K562 (cell line): ENCODE measurements around the gene SLC27A4. TPM values are rescaled to one million over a fixed set of nuclear protein-coding genes. Genes with fewer than 3 reads are reported as not detected.

Experiments
- C11orf30 ChIP-seq: fragments of 450-650 bp; IDR thresholded peaks from 2 replicates; pipeline ENCODE4 v1.6.1; 2016; ENCODE audit warnings: low read depth, mild to moderate bottlenecking
- CHD1 ChIP-seq: fragments of 200-600 bp; sonication (generic); IDR thresholded peaks from one replicate; pipeline ENCODE4 v1.6.1; 2012; ENCODE audit warnings: mild to moderate bottlenecking, moderate library complexity, low read length, inconsistent platforms
- ESRRA ChIP-seq: fragments of 450-650 bp; IDR thresholded peaks from 2 replicates; pipeline ENCODE4 v1.6.1; 2014; ENCODE audit warnings: low read depth, mild to moderate bottlenecking, moderate library complexity, borderline replicate concordance
- HDGF ChIP-seq: fragments of 450-650 bp; IDR thresholded peaks from 2 replicates; pipeline ENCODE4 v1.6.1; 2016
- POLR2AphosphoS2 ChIP-seq: IDR thresholded peaks from 2 replicates; pipeline ENCODE4 v1.6.1; 2012; ENCODE audit warnings: low read length, improper control_type of control experiment
- PRMT5 ChIP-seq: sonication (generic); formaldehyde crosslinking; IDR thresholded peaks from 2 replicates; pipeline ENCODE4 v1.5.0; 2020; ENCODE audit warnings: missing genetic modification reagents
- SREBF1 ChIP-seq: fragments of 150-350 bp; IDR thresholded peaks from 2 replicates; pipeline ENCODE4 v1.6.1; 2014; ENCODE audit warnings: antibody characterized with exemption, low read depth, low read length, borderline replicate concordance
- ZBTB17 ChIP-seq: fragments of 450-650 bp; formaldehyde crosslinking; IDR thresholded peaks from 2 replicates; pipeline ENCODE4 v1.4.0; 2020; ENCODE audit warnings: mild to moderate bottlenecking
- ZNF124 ChIP-seq: sonication (generic); formaldehyde crosslinking; IDR thresholded peaks from 2 replicates; pipeline ENCODE4 v1.8.1; 2022; ENCODE audit warnings: missing genetic modification reagents
- ZNF174 ChIP-seq: fragments of 250-450 bp; sonication (Bioruptor Pico); IDR thresholded peaks from 2 replicates; pipeline ENCODE4 v1.4.0; 2020; ENCODE audit warnings: mild to moderate bottlenecking
- ZNF217 ChIP-seq: sonication (generic); formaldehyde crosslinking; IDR thresholded peaks from 2 replicates; pipeline ENCODE4 v1.8.0; 2022; ENCODE audit warnings: mild to moderate bottlenecking, missing genetic modification reagents
- ZNF224 ChIP-seq: sonication (generic); formaldehyde crosslinking; IDR thresholded peaks from 2 replicates; pipeline ENCODE4 v1.8.0; 2022; ENCODE audit warnings: mild to moderate bottlenecking, missing genetic modification reagents
- ZNF644 ChIP-seq: fragments of 200-800 bp; sonication (Bioruptor generic); IDR thresholded peaks from 2 replicates; pipeline ENCODE4 v1.6.1; 2016; ENCODE audit warnings: low read depth, missing genetic modification characterization, missing compliant biosample characterization
- polyA plus RNA-seq, 8 experiments: library from polyadenylated mRNA; depleted of rRNA in 4 of 8; stranded (reverse) in 5 of 8; unstranded in 3 of 8; fragments of >200 nt; fragmentation: Nextera tagmentation in 2 of 8; fragmentation: Illumina TruSeq in 1 of 8; extraction: Ambion mirVana in 2 of 8; extraction: Trizol in 1 of 8; gene quantifications; 2 replicates each; pipeline versions ENCODE4 v1.2.1 to v1.2.3, GENCODE V29; 2011 to 2014; ENCODE audit warnings: inconsistent platforms in 1 of 8, missing spikeins in 1 of 8
- total RNA-seq, 7 experiments: library from RNA; depleted of rRNA in 6 of 7; stranded (reverse); fragments of >200 nt in 6 of 7; fragmentation: Illumina TruSeq in 2 of 7; extraction: Trizol in 2 of 7; gene quantifications; 2 replicates each; pipeline versions ENCODE4 v1.2.1 to v1.2.3, GENCODE V29; 2011 to 2021; ENCODE audit warnings: low replicate concordance in 1 of 7
- TF ChIP-seq, protein P1 (sequence below): fragments of 250-450 bp; sonication (Bioruptor Pico); IDR thresholded peaks from 2 replicates; pipeline ENCODE4 v1.4.0; 2020; ENCODE audit warnings: mild to moderate bottlenecking
- TF ChIP-seq, protein P2 (sequence below): fragments of 450-650 bp; formaldehyde crosslinking; conservative IDR thresholded peaks from 2 replicates; pipeline ENCODE4 v1.4.0; 2022; ENCODE audit warnings: mild to moderate bottlenecking, missing genetic modification characterization
- TF ChIP-seq, protein P3 (sequence below): fragments of 250-450 bp; sonication (Bioruptor Pico); IDR thresholded peaks from 2 replicates; pipeline ENCODE4 v1.4.0; 2020
- TF ChIP-seq, protein P4 (sequence below): sonication (generic); formaldehyde crosslinking; IDR thresholded peaks from 2 replicates; pipeline ENCODE4 v1.4.0; 2020; ENCODE audit warnings: mild to moderate bottlenecking, missing genetic modification reagents

Gene SLC27A4
- total and polyA plus RNA-seq, 9 of the 15 experiments (the other 6 are each of a cell fraction or from before 2014, with no cell fraction given), result 0.25 to 35.7 (median 14.0) TPM

DNA sequence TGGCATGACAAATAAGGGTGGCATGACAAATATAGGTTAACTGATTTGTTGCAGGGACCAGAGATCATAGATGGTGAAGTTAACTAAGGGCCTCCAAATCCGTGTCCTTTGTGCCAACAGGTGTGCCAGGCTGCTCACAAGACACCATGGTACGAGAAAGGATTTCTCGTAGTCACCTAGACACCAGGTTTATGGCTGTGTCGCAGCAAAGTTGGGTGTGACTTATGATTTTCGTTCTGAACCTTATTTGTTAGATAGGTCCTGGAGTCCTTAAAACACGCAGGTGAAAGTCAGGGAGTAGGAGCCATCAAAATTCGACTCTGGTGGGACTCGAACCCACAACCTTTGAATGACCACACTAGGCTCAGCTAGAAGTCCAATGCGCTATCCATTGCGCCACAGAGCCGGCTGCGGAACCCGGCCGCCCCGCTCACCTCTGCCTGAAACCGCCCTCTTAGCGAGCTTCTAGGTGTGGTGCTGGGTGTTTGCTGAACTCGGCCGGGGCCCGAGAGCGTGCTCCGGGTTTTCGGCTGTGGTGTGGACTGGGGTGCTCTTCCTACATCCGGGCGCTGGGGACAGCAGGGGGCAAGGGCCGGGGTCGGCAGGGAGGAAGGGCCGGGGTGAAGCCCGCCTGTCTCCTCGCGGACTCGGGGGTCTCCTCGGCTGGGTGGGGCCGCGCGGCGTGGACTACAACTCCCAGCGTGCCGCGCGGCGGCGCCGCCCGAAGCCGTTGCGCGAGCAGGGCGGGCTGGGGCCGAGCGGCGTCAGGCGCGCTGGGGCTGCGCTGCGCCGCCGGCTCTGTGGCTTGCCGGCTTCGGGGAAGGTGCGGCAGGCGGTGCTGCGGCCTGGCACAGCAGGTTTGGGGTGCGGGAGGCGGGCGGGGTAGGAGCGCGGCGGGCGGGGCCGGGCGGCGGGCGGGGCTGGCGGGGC, at the start of gene SLC27A4 (continued):
- TF ChIP-seq POLR2AphosphoS2 (no peak; the same call in 1 of the 2 replicates), ZNF174 (CRISPR knock-in tag) (no peak), ZNF224 (no peak), PRMT5 (CRISPR knock-in tag) (0 out of 2 replicates have a peak, but pooled peaks have one; percentile 23), ZNF217 (CRISPR knock-in tag) (no peak), SREBF1 (0 out of 2 replicates have a peak, but pooled peaks have one; percentile 25), ESRRA (peak; percentile 78), ZNF644 (tag) (peak; percentile 86), HDGF (no peak), CHD1 (no peak), ZNF124 (no peak), ZBTB17 (CRISPR knock-in tag) (peak; percentile 80), C11orf30 (no peak)
- TF ChIP-seq, protein P1, sequence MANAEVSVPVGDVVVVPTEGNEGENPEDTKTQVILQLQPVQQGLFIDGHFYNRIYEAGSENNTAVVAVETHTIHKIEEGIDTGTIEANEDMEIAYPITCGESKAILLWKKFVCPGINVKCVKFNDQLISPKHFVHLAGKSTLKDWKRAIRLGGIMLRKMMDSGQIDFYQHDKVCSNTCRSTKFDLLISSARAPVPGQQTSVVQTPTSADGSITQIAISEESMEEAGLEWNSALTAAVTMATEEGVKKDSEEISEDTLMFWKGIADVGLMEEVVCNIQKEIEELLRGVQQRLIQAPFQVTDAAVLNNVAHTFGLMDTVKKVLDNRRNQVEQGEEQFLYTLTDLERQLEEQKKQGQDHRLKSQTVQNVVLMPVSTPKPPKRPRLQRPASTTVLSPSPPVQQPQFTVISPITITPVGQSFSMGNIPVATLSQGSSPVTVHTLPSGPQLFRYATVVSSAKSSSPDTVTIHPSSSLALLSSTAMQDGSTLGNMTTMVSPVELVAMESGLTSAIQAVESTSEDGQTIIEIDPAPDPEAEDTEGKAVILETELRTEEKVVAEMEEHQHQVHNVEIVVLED (CRISPR knock-in tag), result peak; percentile 100
- TF ChIP-seq, protein P2, sequence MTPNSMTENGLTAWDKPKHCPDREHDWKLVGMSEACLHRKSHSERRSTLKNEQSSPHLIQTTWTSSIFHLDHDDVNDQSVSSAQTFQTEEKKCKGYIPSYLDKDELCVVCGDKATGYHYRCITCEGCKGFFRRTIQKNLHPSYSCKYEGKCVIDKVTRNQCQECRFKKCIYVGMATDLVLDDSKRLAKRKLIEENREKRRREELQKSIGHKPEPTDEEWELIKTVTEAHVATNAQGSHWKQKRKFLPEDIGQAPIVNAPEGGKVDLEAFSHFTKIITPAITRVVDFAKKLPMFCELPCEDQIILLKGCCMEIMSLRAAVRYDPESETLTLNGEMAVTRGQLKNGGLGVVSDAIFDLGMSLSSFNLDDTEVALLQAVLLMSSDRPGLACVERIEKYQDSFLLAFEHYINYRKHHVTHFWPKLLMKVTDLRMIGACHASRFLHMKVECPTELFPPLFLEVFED (CRISPR knock-in tag), result 0 out of 2 replicates have a peak, but pooled peaks have one; percentile 2
- TF ChIP-seq, protein P3, sequence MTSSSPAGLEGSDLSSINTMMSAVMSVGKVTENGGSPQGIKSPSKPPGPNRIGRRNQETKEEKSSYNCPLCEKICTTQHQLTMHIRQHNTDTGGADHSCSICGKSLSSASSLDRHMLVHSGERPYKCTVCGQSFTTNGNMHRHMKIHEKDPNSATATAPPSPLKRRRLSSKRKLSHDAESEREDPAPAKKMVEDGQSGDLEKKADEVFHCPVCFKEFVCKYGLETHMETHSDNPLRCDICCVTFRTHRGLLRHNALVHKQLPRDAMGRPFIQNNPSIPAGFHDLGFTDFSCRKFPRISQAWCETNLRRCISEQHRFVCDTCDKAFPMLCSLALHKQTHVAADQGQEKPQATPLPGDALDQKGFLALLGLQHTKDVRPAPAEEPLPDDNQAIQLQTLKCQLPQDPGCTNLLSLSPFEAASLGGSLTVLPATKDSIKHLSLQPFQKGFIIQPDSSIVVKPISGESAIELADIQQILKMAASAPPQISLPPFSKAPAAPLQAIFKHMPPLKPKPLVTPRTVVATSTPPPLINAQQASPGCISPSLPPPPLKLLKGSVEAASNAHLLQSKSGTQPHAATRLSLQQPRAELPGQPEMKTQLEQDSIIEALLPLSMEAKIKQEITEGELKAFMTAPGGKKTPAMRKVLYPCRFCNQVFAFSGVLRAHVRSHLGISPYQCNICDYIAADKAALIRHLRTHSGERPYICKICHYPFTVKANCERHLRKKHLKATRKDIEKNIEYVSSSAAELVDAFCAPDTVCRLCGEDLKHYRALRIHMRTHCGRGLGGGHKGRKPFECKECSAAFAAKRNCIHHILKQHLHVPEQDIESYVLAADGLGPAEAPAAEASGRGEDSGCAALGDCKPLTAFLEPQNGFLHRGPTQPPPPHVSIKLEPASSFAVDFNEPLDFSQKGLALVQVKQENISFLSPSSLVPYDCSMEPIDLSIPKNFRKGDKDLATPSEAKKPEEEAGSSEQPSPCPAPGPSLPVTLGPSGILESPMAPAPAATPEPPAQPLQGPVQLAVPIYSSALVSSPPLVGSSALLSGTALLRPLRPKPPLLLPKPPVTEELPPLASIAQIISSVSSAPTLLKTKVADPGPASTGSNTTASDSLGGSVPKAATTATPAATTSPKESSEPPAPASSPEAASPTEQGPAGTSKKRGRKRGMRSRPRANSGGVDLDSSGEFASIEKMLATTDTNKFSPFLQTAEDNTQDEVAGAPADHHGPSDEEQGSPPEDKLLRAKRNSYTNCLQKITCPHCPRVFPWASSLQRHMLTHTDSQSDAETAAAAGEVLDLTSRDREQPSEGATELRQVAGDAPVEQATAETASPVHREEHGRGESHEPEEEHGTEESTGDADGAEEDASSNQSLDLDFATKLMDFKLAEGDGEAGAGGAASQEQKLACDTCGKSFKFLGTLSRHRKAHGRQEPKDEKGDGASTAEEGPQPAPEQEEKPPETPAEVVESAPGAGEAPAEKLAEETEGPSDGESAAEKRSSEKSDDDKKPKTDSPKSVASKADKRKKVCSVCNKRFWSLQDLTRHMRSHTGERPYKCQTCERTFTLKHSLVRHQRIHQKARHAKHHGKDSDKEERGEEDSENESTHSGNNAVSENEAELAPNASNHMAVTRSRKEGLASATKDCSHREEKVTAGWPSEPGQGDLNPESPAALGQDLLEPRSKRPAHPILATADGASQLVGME (CRISPR knock-in tag), result 0 out of 2 replicates have a peak, but pooled peaks have one; percentile 9
- TF ChIP-seq, protein P4, sequence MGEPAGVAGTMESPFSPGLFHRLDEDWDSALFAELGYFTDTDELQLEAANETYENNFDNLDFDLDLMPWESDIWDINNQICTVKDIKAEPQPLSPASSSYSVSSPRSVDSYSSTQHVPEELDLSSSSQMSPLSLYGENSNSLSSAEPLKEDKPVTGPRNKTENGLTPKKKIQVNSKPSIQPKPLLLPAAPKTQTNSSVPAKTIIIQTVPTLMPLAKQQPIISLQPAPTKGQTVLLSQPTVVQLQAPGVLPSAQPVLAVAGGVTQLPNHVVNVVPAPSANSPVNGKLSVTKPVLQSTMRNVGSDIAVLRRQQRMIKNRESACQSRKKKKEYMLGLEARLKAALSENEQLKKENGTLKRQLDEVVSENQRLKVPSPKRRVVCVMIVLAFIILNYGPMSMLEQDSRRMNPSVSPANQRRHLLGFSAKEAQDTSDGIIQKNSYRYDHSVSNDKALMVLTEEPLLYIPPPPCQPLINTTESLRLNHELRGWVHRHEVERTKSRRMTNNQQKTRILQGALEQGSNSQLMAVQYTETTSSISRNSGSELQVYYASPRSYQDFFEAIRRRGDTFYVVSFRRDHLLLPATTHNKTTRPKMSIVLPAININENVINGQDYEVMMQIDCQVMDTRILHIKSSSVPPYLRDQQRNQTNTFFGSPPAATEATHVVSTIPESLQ (CRISPR knock-in tag), result peak; percentile 29; the same call in 1 of the 2 replicates
